Esophagus muscularis mucosa (tissue), 4 donors: ENCODE results near the gene NCF4. TPM values are rescaled to one million over a fixed set of nuclear protein-coding genes. Genes with fewer than 3 reads are reported as not detected.

ENCODE experiments used
- DNase-seq: peaks from one replicate; pipeline ENCODE4 v3.0.0-alpha.2; 2017; ENCODE audit errors: extremely low spot score
- H3K27ac ChIP-seq, 4 donors: fragments of 200-600 bp; sonication (generic); replicated peaks in 1 of 4; 1 replicate in 3 of 4; 2 replicates in 1 of 4; pipeline ENCODE4 v1.5.1; 2016 to 2019; ENCODE audit warnings: mild to moderate bottlenecking in 1 of 4
- H3K27me3 ChIP-seq, 4 donors: fragments of 200-600 bp; sonication (generic); one replicate each; pipeline versions ENCODE4 v1.5.1 to v1.6.0; 2016 to 2019
- H3K36me3 ChIP-seq, 4 donors: fragments of 200-600 bp; sonication (generic); one replicate each; pipeline ENCODE4 v1.5.1; 2016 to 2019
- H3K4me1 ChIP-seq, 4 donors: fragments of 200-600 bp; sonication (generic); one replicate each; pipeline ENCODE4 v1.5.1; 2016 to 2019
- H3K4me3 ChIP-seq, 4 donors: fragments of 200-600 bp; sonication (generic); 1 replicate in 2 of 4; 2 replicates in 2 of 4; pipeline ENCODE4 v1.5.1; 2016 to 2019; ENCODE audit warnings: mild to moderate bottlenecking in 4 of 4, moderate library complexity in 1 of 4
- H3K9me3 ChIP-seq, 4 donors: fragments of 200-600 bp; sonication (generic); 1 replicate in 3 of 4; 2 replicates in 1 of 4; pipeline ENCODE4 v1.5.1; 2016 to 2019
- CTCF ChIP-seq, 3 experiments: fragments of 200-600 bp in 2 of 3; fragments of 450-650 bp in 1 of 3; sonication (generic) in 2 of 3; IDR thresholded peaks; one replicate each; pipeline ENCODE4 v1.5.1; 2017 to 2019; ENCODE audit warnings: antibody characterized with exemption in 3 of 3, mild to moderate bottlenecking in 2 of 3, moderate library complexity in 1 of 3
- EP300 ChIP-seq: sonication (generic); formaldehyde crosslinking; IDR thresholded peaks from one replicate; pipeline ENCODE4 v1.6.1; 2017; ENCODE audit warnings: antibody characterized with exemption
- POLR2A ChIP-seq: fragments of 450-650 bp; IDR thresholded peaks from one replicate; pipeline ENCODE4 v1.6.1; 2017; ENCODE audit warnings: antibody characterized with exemption, moderate library complexity, mild to moderate bottlenecking, low read depth
- POLR2AphosphoS5 ChIP-seq, 2 donors: sonication (generic); formaldehyde crosslinking; IDR thresholded peaks; one replicate each; pipeline ENCODE4 v1.6.1; 2017; ENCODE audit warnings: antibody characterized with exemption in 2 of 2
- WGBS: methylation state at CpG from one replicate; pipeline ENCODE4 v1.1.5; 2018; 5-methylcytosine and 5-hydroxymethylcytosine counted together
- intact Hi-C: fragments of 100-400 bp; cut with DNase I; formaldehyde crosslinking; loops from one replicate; pipeline ENCODE4 v1.15.1; 2023
- total RNA-seq, 4 donors: library from RNA; depleted of rRNA; stranded (reverse); fragments of >200 nt; gene quantifications; one replicate each; pipeline versions ENCODE4 v1.1.0 to v1.2.1, GENCODE V29; 2016

NCF4 gene
- total RNA-seq, 4 donors from 2014 or later = 8.4 to 26.0 (median 14.2) TPM

- Histone ChIP-seq H3K36me3 (no peaks in the 10 kb centered on the region), H3K4me1 (no peaks in the 10 kb centered on the region), H3K9me3 (no peaks in the 10 kb centered on the region), H3K27me3 (peaks cover 0 to 30% (median 0%) of the 10 kb centered on the region in 4 donors), H3K4me3 (no peak overlapping the region), H3K27ac (no peak overlapping the region)
- DNase-seq = no peak
- TF ChIP-seq CTCF (IDR thresholded peaks at IDR 0.05) (no peak), EP300 (no peak), POLR2A (no peak), POLR2AphosphoS5 (IDR thresholded peaks at IDR 0.05) (no peak)
- intact Hi-C loops = no loop called here
- 66% methylated on average over 2 of the region's 3 CpGs for WGBS
These were observed 27.7 kb upstream of the NCF4 start for GRCh38 chr22:36833073-36833472.

- Histone ChIP-seq H3K27ac (no peak overlapping the region), H3K4me1 (no peaks in the 10 kb centered on the region), H3K4me3 (no peak overlapping the region), H3K27me3 (peaks cover 0 to 33% (median 0%) of the 10 kb centered on the region in 4 donors), H3K9me3 (no peaks in the 10 kb centered on the region), H3K36me3 (no peaks in the 10 kb centered on the region)
- TF ChIP-seq EP300 (no peak), POLR2AphosphoS5 (IDR thresholded peaks at IDR 0.05) (no peak), CTCF (IDR thresholded peaks at IDR 0.05) (no peak), POLR2A (no peak)
- intact Hi-C loops = no loop called here
- 67% methylated on average over 5 of the region's 5 CpGs for WGBS
- DNase-seq = no peak
These were observed 24.9 kb upstream of the NCF4 start for GRCh38 chr22:36835903-36836302.

GRCh38 chr22:36838119-36839030 is 22.4 kb upstream of the NCF4 start:
- no peaks in the 10 kb centered on the region for H3K9me3 ChIP-seq
- intact Hi-C loops = no loop called here
- 68% methylated on average over 6 of the region's 10 CpGs for WGBS
- no peaks in the 10 kb centered on the region for H3K4me1 ChIP-seq
- no peak for TF ChIP-seq EP300
- TF ChIP-seq CTCF (IDR thresholded peaks at IDR 0.05) = no peak
- no peak overlapping the region for H3K27ac ChIP-seq
- H3K4me3 ChIP-seq = no peak overlapping the region
- H3K36me3 ChIP-seq = no peaks in the 10 kb centered on the region
- H3K27me3 ChIP-seq = peaks cover 0 to 31% (median 0%) of the 10 kb centered on the region in 4 donors
- DNase-seq = no peak

GRCh38 chr22:36839356-36840073 is 21.3 kb upstream of the NCF4 start:
- Histone ChIP-seq H3K4me3 (no peak overlapping the region), H3K27me3 (peaks cover 0 to 41% (median 0%) of the 10 kb centered on the region in 4 donors), H3K27ac (no peak overlapping the region), H3K9me3 (no peaks in the 10 kb centered on the region), H3K36me3 (no peaks in the 10 kb centered on the region), H3K4me1 (no peaks in the 10 kb centered on the region)
- TF ChIP-seq POLR2A (no peak), EP300 (no peak), POLR2AphosphoS5 (IDR thresholded peaks at IDR 0.05) (no peak), CTCF (IDR thresholded peaks at IDR 0.05) (no peak)
- WGBS = 83% methylated on average over 10 of the region's 10 CpGs
- no peak for DNase-seq
- intact Hi-C loops = no loop called here
